HG03469 (cell line): ENCODE data around the gene PPFIA2.
"Not testable (repeated sequence)": the region's sequence is repeated elsewhere in the genome, so short reads cannot be mapped to it uniquely, and the experiment has no call there.

Source experiments
- ATAC-seq: cut with Tn5 transposase; IDR thresholded peaks from one replicate; pipeline ENCODE4 v1.9.1; 2021; ENCODE audit warnings: mild to moderate bottlenecking, moderate library complexity, moderate number of reproducible peaks; ENCODE audit not compliant: unreplicated experiment

Gene PPFIA2

DNA sequence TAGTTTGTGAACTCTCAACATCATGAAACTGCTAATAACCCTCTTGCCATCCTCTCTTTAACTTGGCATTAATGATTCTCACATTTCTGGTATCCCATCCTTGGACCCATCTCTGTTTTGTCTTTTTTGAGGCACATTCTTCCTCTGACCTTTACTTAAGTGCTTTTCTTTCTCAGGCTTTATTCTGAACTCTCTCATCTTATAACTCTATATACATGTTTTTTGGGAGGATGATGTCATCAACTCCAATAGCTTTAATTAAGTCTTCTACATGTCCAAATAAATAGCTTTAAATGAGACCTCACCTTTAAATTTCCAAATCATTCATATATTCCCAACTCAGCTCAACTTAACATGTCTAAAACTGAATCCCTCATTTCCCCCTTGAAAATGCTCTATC is 88.4 kb downstream of the PPFIA2 start:
- no peak for ATAC-seq

DNA sequence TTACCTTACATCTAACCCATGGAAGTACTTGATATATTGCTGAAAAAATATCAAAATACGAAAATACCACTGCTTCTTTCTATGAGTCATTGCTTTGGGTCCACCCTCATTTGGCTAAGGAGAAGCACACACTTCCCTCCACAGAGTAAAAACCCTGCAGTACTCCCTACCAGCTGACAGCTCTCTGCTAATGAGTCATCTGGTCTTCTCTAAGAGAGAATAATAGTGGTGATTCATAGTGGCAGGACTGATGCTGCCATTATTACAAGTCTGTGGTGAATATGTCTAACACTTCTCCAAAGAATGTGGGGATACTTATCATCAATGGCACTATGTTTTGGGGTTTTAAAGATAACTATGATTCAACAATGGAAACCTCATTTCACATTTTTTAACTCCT is 90.7 kb downstream of the PPFIA2 start:
- peak; percentile 95 for ATAC-seq

DNA sequence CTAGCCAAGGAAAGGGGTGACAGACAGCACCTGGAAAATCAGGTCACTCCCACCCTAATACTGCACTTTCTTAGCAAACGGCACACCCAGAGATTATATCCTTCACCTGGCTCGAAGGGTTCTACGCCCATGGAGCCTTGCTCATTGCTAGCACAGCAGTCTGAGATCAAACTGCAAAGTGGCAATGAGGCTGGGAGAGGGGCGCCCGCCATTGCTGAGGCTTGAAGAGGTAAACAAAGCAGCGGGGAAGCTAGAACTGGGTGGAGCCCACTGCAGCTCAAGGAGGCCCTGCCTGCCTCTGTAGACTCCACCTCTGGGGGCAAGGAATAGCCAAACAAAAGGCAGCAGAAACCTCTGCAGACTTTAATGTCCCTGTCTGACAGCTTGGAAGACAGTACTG is 99.8 kb downstream of the PPFIA2 start:
- not testable (repeated sequence) for ATAC-seq

DNA sequence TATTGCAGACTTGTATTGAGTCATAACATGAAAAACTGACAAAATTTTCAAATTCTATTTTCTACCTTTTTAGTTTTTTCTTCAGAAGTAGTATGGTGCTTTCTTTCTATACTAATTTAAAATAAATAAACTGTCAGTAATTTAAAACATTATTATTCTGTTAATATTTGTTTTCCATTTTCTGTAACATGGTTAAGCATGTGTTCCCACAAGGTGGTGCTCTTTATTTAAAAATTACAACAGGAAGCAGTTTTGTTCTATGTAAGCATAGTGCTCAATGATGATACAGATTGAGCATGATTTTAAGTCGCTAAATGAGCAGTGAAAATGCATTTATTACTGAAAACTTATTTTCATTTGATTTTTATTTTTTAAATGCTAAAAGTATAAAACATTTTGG is 114.6 kb downstream of the PPFIA2 start:
- peak; percentile 61 for ATAC-seq

DNA sequence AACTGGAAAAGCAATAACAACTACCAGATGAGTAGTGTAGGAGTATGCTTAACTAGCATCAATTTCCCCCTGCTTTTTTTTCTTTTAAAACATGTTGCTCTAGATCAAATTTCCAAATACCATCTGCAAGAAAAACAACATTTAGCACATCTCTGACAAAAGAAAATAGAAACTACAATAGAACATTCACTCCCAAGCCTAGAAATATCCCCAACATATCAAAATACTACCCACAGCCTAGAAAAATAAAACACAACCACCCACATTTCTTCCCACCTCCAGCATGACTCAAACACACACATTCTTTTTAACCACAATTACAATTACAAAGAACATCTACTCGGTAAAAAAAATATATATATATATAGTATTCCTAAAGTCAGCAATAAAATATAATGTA is 120.0 kb downstream of the PPFIA2 start:
- no peak for ATAC-seq

DNA sequence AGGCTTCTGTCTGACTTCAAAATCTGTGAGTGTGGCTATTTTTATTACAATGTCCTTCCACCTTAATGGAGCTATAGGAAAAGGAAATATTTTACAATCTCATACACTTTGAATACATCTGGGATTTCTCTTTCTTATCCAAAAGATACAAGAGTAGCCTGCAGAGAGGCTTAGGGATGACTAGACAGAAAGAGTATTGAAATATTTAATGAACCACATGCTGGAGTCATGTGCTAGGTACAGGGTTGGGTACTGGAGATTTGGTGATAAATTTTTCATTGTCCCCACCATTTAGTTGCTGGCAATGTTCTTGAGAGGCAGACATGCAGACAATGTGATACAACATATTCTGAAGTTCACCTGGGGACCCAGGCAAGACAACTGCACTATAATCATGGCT is 126.0 kb downstream of the PPFIA2 start:
- ATAC-seq = no peak

DNA sequence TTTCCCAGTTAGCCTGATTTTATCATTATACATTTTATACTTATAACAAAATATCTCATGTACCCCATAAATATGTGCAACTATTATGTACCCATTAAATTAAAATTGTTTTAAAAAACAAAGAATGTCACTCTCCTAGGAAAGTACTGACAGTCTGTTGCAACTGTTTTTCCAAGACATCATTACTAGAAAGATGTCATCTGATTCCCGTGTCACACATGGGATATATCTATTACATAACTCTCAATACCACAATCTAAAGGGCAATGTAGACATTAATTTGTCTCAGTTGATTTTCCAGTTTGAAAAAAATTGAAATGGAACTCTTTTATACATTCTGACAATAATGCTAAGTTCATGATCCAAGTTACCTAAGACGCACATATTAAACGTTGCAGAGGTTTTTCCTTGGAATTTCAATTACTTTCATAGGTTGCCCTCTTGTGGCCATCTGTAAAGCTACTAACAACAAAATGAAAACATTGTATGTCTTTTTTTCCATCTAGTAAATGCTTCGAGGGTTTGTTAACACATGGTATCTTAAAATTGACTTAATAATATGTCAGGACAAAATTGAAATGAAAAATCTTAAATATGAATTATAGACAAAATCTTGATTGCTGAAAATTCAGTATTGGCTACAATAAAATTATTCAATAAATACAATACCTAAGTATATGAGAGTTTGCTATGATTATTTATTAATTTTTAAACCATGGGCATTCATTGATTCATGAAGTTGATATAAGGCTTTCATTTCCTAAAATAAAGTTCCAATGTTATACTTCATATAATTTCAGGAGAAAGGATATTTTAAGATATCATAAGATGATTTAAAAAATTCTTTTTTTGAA is 131.6 kb downstream of the PPFIA2 start:
- no peak for ATAC-seq

DNA sequence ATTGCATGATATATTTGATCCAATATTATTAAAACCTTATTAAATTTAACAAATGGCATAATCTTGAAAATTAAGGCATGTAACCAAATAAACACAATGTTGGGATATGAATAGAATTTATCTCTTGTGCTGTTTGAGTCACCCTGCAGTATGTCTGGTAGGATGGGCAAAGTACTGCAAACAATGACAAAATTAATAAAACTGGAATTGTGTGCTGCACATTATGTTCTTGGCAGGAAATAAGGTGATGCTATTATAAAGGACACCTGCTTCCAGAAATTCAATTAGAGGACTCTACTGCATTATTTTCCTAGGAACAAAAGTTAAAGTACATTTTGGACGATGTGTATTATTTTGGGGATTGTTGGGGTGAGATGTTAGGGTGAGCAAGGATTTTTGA is 132.7 kb downstream of the PPFIA2 start:
- ATAC-seq = no peak

DNA sequence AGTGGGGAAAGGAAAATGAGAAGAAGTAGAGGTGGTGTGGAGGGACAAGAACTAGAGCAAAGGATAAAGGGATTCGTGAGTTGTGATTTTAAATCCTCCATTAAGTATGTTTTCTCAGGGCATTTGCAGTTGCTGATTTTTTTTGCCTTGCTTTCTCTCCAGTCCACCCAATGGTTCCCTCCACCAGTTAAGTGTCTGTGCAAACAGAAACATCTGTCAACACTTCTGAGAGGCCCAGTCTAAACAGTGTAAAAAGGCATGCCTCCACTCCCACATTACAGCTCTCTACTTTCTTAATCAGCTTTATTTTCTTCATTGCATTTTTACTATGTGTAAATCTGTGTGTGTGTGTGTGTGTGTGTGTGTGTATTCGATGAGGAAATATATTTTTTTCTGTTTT is 141.2 kb downstream of the PPFIA2 start:
- ATAC-seq = no peak

DNA sequence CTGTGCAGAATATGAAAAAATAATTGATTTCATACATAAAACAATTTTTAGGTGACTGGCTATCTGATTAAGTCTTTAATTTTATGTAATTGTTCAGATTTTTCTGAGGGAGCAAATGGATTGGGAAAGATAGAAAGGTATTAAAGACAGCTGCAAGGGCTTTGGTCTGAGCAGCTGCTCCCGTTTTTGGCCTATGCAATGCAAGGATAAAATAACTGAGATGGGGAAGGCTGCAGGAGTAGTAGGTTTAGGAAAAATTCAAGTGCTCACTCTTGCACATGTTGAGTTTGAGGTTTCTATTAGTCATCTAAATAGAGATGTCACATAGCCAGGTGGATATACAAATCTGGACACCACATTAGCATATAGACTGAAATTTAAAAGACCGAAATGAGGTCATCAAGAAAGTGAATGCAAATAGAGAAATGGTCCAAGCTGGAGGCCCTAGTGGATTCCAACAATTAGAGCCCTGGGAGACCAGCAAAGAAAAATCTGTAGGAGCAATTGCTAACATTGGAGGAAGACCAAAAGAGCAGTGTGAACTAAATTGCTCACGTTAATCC is 144.0 kb downstream of the PPFIA2 start:
- no peak for ATAC-seq

DNA sequence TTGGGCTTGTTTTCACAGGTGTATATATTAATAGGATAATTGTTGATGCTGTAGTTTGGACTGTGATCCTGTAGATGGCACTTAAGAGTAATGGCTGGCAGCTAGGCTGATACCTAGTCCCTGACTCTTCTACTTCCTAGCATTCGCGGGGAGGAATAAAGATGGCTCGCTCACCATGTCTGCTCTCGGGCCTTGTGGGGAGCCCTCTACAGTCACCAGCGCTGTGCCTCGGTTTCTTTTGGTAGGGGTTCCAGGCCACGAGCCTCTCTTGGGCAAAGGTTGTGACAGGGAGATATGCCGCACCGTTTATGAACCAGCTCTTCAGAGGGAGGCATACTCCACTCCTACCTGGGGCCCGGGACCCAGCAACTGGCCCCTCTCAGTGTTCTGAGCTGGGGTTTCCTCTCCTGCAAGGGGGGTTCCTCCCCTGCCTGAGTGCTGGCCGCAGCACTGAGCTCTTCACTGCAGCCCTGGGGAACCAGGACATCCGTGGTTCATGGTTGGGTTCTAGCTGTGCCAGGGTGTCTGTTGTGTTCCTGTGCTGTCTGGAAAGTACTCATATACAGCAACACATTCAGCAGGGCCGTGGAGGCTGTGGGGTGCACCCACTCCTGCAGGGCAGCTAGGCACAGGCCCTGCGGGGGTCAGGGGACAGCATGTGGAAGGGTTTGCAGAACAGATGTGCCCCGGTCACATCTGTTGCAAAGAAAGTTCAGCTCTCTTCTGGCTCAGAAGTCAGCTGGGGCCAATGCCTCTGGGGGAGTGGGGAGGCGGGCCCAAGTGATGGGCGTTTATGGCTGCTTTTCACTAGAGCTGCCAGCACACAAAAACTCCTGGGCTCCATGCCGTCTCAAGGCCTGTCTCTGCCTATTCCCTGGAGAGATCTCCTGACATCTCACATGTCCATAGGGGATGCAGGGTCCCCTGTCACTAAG is 147.9 kb downstream of the PPFIA2 start:
- peak; percentile 56 for ATAC-seq

DNA sequence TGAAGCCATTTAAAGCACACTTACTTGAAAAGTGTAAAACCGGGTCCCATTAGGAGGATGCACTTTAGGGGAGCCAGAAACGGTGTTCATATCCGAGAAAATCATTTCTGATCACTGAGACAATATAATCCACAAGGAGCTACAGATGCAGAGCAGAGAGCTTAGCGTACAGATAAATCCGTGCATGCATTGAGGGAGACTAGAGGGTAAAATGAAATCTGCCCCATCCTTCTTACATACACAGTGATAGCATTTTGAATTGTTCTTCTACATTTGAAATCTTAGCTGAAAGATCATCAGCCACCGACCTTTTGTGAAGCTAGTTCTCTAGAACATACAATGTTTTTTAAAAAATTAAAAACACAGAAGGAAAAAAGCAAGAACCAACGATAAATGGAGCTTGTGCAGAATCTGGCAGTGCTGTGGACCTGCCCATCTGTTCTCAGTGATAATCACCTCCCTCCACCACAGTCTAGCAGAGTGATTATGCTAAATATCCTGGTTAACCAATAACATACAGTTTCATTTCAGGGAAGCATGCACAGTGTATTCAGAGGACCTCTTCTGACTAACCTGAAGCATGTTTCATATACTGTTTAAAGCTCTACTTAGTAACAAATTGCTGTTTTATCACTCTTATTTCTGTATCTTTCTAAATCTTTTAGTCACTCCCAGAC is 161.1 kb downstream of the PPFIA2 start:
- ATAC-seq = no peak

DNA sequence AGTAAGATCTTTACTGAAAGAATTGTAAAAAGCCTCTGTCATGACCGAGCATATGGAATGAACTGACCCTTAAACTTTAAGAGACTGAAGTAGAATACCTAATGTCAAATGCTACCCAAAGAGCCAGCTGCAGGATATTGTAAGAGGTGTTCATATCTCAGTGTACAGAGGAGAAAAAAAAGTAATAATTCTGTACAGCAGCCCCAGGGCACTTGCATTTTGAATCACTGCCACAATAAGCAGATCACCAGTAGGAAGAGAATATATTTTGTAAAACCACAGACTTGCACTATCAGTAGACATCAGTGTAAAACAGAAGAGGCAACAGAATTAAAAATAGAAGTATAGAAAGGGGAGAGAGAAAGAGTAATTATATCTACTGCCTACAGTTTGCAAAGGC is 162.6 kb downstream of the PPFIA2 start:
- no peak for ATAC-seq

DNA sequence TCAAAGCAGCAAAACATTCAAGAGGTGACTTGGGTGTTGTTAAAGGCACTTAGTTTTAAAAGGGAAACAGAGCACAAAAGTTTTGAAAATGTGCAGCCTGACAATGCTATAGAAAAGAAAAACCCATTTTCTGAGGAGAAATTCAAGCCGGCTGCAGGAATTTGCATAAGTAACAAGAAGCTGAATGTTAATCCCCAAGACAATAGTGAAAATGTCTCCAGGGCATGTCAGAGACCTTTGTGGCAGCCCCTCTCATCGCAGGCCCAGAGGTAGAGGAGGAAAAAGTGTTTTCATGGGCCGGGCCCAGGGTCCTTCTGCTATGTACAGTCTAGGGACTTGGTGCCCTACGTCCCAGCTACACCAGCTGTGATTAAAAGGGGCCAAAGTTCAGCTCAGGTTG is 167.9 kb downstream of the PPFIA2 start:
- no peak for ATAC-seq

DNA sequence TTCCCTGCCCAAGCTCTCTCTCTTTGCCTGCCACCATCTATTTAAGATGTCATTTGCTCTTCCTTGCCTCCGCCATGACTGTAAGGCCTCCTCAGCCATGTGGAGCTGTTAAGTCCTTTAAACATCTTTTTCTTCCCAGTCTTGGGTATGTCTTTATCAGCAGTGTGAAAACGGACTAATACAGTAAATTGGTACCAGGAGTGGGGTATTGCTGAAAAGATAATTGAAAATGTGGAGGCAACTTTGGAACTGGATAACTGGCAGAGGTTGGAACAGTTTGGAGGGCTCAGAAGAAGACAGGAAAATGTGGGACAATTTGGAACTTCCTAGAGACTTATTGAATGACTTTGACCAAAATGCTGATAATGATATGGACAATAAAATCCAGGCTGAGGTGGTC is 168.4 kb downstream of the PPFIA2 start:
- ATAC-seq = not testable (repeated sequence)

DNA sequence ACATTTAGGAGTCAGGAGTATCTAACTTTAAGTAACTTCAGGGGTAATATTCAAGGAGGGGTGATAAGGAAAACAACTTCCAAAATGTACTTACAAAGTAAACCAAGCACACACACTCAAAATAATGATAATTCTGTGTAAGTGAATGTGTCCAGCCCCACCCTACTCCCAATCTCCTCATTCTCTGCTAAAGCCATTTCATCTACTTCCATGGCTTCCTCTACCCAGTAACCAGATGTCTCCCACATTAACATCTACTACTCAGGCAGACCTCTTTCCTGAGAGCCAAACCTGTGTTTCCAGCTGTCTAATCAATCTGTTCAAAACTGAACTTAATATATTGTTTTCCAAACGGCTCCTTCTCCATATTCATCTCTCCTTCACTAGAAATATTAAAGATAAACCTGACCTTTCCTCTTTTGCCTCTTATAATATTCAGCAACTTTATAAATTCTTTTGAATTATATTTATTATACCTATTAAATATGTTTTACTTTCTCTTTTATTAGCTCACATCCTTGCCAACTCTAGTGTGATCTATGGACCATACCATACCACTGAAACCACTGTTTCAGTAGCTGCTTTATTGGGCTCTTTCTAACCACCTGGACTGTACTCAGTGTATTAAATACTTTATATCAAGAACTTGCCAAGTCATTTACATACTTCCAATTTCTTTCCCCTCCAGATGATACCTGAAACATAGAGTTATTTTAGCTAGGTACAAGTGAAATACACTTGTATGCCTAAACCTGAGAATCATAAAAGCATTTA is 170.7 kb downstream of the PPFIA2 start:
- ATAC-seq = no peak

DNA sequence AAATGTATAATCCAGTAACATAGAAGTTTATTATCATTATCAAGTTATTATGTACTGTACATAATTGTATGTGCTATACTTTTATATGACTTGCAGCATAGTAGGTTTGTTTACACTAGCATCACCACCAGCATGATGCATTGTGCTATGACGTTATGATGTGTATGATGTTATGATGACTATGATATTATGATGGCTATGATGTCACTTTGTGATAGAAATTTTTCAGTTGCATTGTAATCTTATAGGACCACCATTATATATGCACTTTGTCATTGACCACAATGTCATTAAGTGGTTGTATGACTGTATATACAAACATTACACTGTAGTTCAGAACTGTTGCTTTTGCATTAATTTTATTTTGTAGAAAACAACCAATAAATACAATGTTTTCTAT is 173.4 kb downstream of the PPFIA2 start:
- ATAC-seq = no peak

DNA sequence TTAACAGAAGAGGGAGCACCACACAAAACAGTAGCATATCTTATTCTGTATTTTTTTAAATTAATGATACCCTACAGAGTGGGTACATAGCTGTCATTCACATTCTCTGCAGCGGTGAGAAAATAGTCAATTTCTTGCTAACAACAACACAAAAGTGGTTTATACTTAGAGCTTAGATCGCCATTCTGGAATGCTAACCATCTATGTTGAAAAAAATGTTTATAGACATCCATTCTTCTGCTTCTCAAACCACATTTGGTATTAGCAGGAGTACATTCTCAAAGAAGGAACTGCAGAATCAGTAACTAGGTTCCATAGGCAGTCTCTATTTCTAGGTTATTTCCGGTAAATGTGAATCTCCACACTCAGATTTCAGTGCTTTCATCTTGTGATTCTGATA is 185.9 kb downstream of the PPFIA2 start:
- no peak for ATAC-seq

DNA sequence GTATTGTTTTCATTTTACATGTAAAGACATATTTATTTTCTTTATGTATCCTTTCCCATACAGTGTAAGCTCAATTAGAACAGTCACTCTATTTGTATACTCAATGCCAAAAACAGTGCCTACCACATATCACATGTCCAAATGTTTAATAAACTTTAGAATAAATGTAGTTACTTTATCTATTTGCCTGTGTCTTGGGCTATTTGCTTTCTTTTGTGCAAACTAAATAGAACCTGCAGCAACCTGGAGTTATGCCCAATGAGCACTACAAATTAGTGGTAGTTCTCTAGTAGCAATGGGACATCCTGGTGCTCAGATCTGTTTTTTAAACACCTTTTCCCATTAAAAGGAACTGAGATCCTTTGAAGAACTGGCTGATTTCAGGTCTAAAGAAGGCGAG is 186.7 kb downstream of the PPFIA2 start:
- ATAC-seq = no peak

DNA sequence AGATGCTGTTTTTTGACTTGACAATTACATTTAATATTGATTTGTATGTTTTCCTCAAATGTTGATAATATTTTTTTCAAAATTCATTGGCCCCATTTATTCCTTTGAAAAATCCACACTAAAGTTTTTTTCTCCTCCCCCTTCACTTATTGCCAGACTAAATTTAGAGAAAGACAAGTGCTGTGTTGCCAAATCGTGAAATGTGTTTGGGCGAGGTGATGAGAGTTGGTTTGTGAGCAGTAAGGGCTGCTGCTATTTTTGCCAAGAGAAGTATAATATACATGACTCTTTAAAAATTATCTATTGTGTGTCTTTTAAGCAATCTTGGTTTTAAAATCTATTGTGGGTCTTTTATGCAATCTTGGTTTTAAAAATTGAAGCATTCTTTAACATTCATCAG is 188.9 kb downstream of the PPFIA2 start:
- no peak for ATAC-seq
